BLaER1 treated with 17β-estradiol and CSF1 and Interleukin-3, amounts not matched to agents 10 nM and 100 nM (cell line): ENCODE data around the gene BEAN1.
"Not testable (repeated sequence)": the region's sequence is repeated elsewhere in the genome, so short reads cannot be mapped to it uniquely, and the experiment has no call there.

Source experiments
- H3K27ac ChIP-seq, 11 experiments: shearing (Covaris generic); formaldehyde crosslinking; 2 replicates each; pipeline ENCODE4 v1.8.1; 2022
- H3K27me3 ChIP-seq, 11 experiments: shearing (Covaris generic); formaldehyde crosslinking; 2 replicates each; pipeline ENCODE4 v1.8.1; 2022
- H3K36me3 ChIP-seq, 11 experiments: shearing (Covaris generic); formaldehyde crosslinking; 2 replicates each; pipeline ENCODE4 v1.8.1; 2022
- H3K4me1 ChIP-seq, 10 experiments: shearing (Covaris generic); formaldehyde crosslinking; 2 replicates each; pipeline ENCODE4 v1.8.1; 2022
- H3K4me2 ChIP-seq, 11 experiments: shearing (Covaris generic); formaldehyde crosslinking; 2 replicates each; pipeline ENCODE4 v1.8.1; 2022
- H3K4me3 ChIP-seq, 10 experiments: shearing (Covaris generic); formaldehyde crosslinking; 2 replicates each; pipeline ENCODE4 v1.8.1; 2022
- H3K9ac ChIP-seq, 11 experiments: shearing (Covaris generic); formaldehyde crosslinking; 2 replicates each; pipeline ENCODE4 v1.8.1; 2022
- H3K9me3 ChIP-seq, 11 experiments: shearing (Covaris generic); formaldehyde crosslinking; replicated peaks in 1 of 11; 2 replicates each; pipeline ENCODE4 v1.8.1; 2022
- H4K20me1 ChIP-seq, 11 experiments: shearing (Covaris generic); formaldehyde crosslinking; 2 replicates each; pipeline ENCODE4 v1.8.1; 2022
- Cebpa-rat ChIP-seq, 11 experiments: shearing (Covaris generic); IDR thresholded peaks; 2 replicates each; pipeline ENCODE4 v1.8.1; 2022

Gene BEAN1

DNA sequence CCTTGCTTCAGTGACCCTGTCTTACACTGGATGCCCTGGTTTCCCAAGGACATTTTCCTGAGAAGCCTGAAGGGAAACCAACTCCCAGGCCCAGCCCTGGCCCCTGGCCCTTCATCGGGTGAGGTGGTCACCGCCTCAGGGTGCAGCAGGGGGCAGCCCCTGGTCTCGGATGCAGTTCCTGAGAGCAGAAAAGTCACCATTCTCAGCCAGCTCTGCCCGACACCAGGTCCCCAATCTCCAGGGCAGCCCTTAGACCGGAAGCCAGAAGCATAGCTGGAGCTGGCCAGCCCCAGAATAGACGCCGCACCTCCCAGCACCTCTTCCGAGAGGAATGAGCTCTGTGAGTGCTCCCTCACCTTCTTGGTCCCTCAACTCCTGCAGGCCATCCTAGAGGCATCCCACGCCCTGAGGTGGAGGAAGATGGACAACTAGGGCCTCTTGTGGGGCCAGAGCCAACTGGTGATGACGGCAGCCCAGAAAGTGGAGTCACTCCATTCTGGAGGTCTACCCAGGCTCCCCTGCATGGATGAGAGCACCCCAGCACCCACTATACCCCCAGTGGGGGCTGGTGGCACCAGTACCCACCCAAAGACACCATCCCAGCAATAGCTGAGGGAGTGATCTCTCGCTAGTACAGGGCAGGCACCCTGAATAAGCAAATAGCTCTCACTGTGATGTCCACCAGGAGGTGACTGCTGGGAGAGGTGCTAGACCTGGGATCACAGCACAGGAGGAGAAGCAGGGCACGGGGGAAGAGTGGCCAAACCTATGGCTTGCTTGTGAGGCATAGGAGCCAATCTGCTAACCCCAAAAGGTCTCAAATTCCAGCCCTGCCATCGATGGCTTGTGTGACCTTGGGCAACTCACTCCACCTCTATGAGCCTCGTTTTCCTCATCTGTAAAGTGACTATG, 66.7 kb downstream of the BEAN1 start:
- Histone ChIP-seq H3K4me1 (peaks cover 10 to 14% (median 12%) of the 10 kb centered on the region in 10 experiments), H3K36me3 (no peaks in the 10 kb centered on the region), H3K27me3 (no peaks in the 10 kb centered on the region), H3K4me3 (no peak overlapping the region), H3K4me2 (no peak overlapping the region), H3K9ac (no peak overlapping the region), H4K20me1 (no peaks in the 10 kb centered on the region; a peak in 1 of 22 replicates), H3K9me3 (peaks cover 0 to 4% (median 0%) of the 10 kb centered on the region in 11 experiments; a peak in 2 of 22 replicates), H3K27ac (no peak overlapping the region; a peak in 2 of 22 replicates)
- no peak for TF ChIP-seq Cebpa-rat (IDR thresholded peaks at IDR 0.05)

DNA sequence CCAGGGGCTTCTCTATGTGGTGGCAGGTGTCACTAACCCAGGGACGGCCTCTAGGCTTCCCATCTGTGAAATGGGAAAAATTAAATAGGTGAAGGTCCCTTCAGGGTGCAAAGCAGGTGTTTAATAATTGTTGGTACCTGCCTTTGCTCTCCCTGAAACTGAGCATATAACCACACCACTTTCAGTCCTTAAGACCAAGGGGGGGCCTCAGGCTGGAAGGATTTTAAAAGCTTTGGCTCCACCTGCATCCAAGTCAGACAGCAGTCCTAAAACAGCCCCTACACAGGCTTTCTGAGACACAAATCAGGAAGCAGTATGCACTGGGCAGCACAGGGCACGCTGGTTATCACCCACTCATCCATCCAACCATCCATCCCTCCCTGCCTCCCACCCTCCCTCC, 67.8 kb downstream of the BEAN1 start:
- Histone ChIP-seq H3K4me3 (no peak overlapping the region), H3K27ac (no peak overlapping the region), H3K9me3 (peaks cover 0 to 4% (median 0%) of the 10 kb centered on the region in 11 experiments; a peak in 2 of 22 replicates), H3K27me3 (no peaks in the 10 kb centered on the region), H3K9ac (no peak overlapping the region), H4K20me1 (no peaks in the 10 kb centered on the region; a peak in 1 of 22 replicates), H3K36me3 (no peaks in the 10 kb centered on the region), H3K4me2 (no peak overlapping the region), H3K4me1 (peaks cover 10 to 14% (median 12%) of the 10 kb centered on the region in 10 experiments)
- no peak for TF ChIP-seq Cebpa-rat (IDR thresholded peaks at IDR 0.05)

GRCh38 chr16:66495440-66495839, 68.3 kb downstream of the BEAN1 start:
- Histone ChIP-seq H3K4me2 (no peak overlapping the region), H3K27ac (no peak overlapping the region)
- TF ChIP-seq Cebpa-rat (IDR thresholded peaks at IDR 0.05) = no peak

DNA sequence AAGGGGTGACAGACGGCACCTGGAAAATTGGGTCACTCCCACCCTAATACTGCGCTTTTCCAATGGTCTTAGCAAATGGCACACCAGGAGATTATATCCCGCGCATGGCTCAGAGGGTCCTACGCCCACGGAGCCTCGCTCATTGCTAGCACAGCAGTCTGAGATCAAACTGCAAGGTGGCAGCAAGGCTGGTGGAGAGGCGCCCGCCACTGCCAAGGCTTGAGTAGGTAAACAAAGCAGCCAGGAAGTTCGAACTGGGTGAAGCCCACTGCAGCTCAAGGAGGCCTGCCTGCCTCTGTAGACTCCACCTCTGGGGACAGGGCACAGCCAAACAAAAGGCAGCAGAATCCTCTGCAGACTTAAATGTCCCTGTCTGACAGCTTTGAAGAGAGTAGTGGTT, 69.1 kb downstream of the BEAN1 start:
- not testable (repeated sequence) for H3K4me1 ChIP-seq, H4K20me1 ChIP-seq, H3K9me3 ChIP-seq, H3K9ac ChIP-seq, H3K27ac ChIP-seq, H3K4me3 ChIP-seq, H3K36me3 ChIP-seq, H3K4me2 ChIP-seq, H3K27me3 ChIP-seq

More at GRCh38 chr16:66495440-66495839, 68.3 kb downstream of the BEAN1 start:
- Histone ChIP-seq H3K4me1 (peaks cover 8 to 13% (median 10%) of the 10 kb centered on the region in 10 experiments), H4K20me1 (no peaks in the 10 kb centered on the region; a peak in 1 of 22 replicates), H3K4me3 (no peak overlapping the region), H3K9me3 (peaks cover 0 to 4% (median 0%) of the 10 kb centered on the region in 11 experiments; a peak in 2 of 22 replicates), H3K27me3 (no peaks in the 10 kb centered on the region), H3K36me3 (no peaks in the 10 kb centered on the region), H3K9ac (no peak overlapping the region)

- not testable (repeated sequence) for H3K4me3 ChIP-seq, H3K9ac ChIP-seq, H3K27ac ChIP-seq, H3K36me3 ChIP-seq, H3K4me2 ChIP-seq, H3K9me3 ChIP-seq, H4K20me1 ChIP-seq, H3K27me3 ChIP-seq
- peaks cover 9 to 11% (median 10%) of the 10 kb centered on the region in 10 experiments; a peak in 16 of 20 replicates for H3K4me1 ChIP-seq
Measured at GRCh38 chr16:66497921-66498320, 70.8 kb downstream of the BEAN1 start.

GRCh38 chr16:66501563-66501962, 74.5 kb downstream of the BEAN1 start:
- not testable (repeated sequence) for H3K36me3 ChIP-seq, H3K9ac ChIP-seq, H3K4me2 ChIP-seq, H3K27me3 ChIP-seq, H3K27ac ChIP-seq, H3K9me3 ChIP-seq, H4K20me1 ChIP-seq, H3K4me3 ChIP-seq
- H3K4me1 ChIP-seq = peaks cover 9 to 23% (median 20%) of the 10 kb centered on the region in 10 experiments; a peak in 17 of 20 replicates

GRCh38 chr16:66502020-66502913, 75.2 kb downstream of the BEAN1 start:
- peaks cover 0 to 3% (median 0%) of the 10 kb centered on the region in 11 experiments; a peak in 1 of 22 replicates for H3K9me3 ChIP-seq
- peaks cover 9 to 23% (median 20%) of the 10 kb centered on the region in 10 experiments; a peak in 17 of 20 replicates for H3K4me1 ChIP-seq
- no peak overlapping the region for H3K4me3 ChIP-seq
- peak overlapping the region in 2 of 11 experiments; percentile 18 to 25; a peak in 1 of 22 replicates for H3K27ac ChIP-seq
- no peak overlapping the region for H3K9ac ChIP-seq
- no peaks in the 10 kb centered on the region for H3K27me3 ChIP-seq
- no peaks in the 10 kb centered on the region for H4K20me1 ChIP-seq
- peaks cover 0 to 6% (median 0%) of the 10 kb centered on the region in 11 experiments; a peak in 1 of 22 replicates for H3K36me3 ChIP-seq
- peak in 1 of 11 experiments; percentile 52; a peak in 1 of 22 replicates for TF ChIP-seq Cebpa-rat (IDR thresholded peaks at IDR 0.05)
- H3K4me2 ChIP-seq = peak overlapping the region in 10 of 11 experiments; percentile 3 to 58 (median 34); a peak in 14 of 22 replicates

DNA sequence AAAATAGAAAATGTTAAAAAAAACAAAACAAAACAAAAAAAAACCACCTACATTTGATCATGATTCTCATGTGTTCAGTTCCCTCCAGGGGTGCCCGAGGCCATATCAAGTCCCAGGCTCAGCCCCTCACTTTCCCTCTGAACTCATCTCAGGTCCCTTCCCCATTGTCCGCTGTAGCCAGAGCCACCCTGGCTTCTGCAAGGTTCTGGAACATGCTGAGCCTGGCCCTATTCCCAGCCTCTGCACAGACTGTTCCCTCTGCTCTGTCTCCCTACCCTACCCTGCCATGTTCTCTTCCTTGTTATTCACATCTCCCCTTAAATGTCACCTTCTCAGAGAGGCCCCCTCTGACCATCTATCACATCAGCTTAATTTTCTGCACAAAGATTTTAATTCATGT, 75.9 kb downstream of the BEAN1 start:
- Histone ChIP-seq H3K27me3 (no peaks in the 10 kb centered on the region), H3K4me3 (no peak overlapping the region), H3K36me3 (peaks cover 0 to 11% (median 0%) of the 10 kb centered on the region in 11 experiments; a peak in 1 of 22 replicates), H3K4me1 (peaks cover 9 to 23% (median 20%) of the 10 kb centered on the region in 10 experiments; a peak in 17 of 20 replicates), H3K9ac (no peak overlapping the region), H3K4me2 (peak overlapping the region; percentile 0 to 58 (median 33); a peak in 14 of 22 replicates), H3K27ac (peak overlapping the region in 3 of 11 experiments; percentile 0 to 25 (median 18); a peak in 3 of 22 replicates), H3K9me3 (no peaks in the 10 kb centered on the region), H4K20me1 (no peaks in the 10 kb centered on the region)
- no peak for TF ChIP-seq Cebpa-rat (IDR thresholded peaks at IDR 0.05)

- TF ChIP-seq Cebpa-rat (IDR thresholded peaks at IDR 0.05) = peak in 1 of 11 experiments; percentile 29; a peak in 1 of 22 replicates
- H3K27me3 ChIP-seq = no peaks in the 10 kb centered on the region
- H3K4me2 ChIP-seq = peak overlapping the region in 9 of 11 experiments; percentile 0 to 58 (median 33); a peak in 10 of 22 replicates
- H3K9me3 ChIP-seq = no peaks in the 10 kb centered on the region
- peaks cover 13 to 29% (median 24%) of the 10 kb centered on the region in 10 experiments; a peak in 19 of 20 replicates for H3K4me1 ChIP-seq
- H3K4me3 ChIP-seq = no peak overlapping the region
- H3K36me3 ChIP-seq = peaks cover 0 to 11% (median 0%) of the 10 kb centered on the region in 11 experiments; a peak in 1 of 22 replicates
- H3K27ac ChIP-seq = no peak overlapping the region
- H3K9ac ChIP-seq = no peak overlapping the region
- H4K20me1 ChIP-seq = no peaks in the 10 kb centered on the region
Measured at GRCh38 chr16:66503612-66504011, 76.5 kb downstream of the BEAN1 start.
